Head of caudate nucleus (tissue), 42 donors: ENCODE data around the gene EXD3.
"Not testable (repeated sequence)": the region's sequence is repeated elsewhere in the genome, so short reads cannot be mapped to it uniquely, and the experiment has no call there.

Source experiments
- DNase-seq, 42 donors: peaks; one replicate each; pipeline versions ENCODE4 v3.0.0 to v3.0.0-alpha.2; 2020 to 2021; ENCODE audit warnings: mixed read lengths in 7 of 42
- intact Hi-C: fragments of 100-400 bp; cut with DNase I; formaldehyde crosslinking; loops from one replicate; pipeline ENCODE4 v1.15.0; 2022

The EXD3 gene

DNA sequence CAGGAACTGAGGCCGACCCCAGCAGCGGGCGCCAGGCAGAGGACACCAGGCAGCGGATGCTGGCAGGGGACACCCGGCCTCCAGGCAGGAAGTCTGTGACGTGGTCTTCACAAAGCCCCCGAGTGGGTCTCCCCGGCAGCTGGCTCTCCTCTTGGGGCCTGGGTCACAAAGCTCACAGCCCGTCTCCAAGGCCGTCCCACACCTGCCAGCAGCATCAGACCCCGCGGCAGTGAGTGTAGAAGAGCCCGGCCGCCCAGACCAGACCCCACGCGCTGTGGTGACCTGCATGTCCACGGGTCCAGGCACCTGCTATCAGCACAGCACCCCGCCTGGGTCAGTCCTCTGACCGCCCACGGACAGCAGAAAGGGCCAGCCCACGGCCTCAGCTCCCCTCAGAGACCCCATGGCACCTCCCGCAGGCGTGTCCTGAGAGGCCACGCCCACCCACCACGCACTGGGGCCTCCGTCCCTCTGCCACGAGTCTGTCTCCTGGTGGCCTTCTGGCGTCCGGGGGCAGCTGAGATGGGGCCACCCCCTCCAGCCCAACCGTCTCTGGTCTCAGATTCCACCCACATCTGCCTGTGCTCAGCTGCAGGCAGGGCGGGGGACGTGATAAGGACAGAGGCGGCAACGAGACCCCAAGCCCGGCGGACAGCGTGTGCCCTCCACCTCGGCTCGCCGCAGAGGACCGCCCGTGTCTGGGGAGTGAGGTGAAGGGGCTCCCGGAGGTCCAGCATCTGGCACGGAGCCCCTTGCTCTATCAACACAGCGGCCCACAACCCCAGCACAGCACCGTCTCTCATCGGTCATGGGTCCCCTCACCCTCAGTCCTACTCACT is 34.2 kb downstream of the EXD3 start:
- no peak for DNase-seq
- intact Hi-C loops: no loop called here

GRCh38 chr9:137387891-137388560 is 34.9 kb downstream of the EXD3 start:
- no peak for DNase-seq
- intact Hi-C loops: no loop called here

- intact Hi-C loops: no loop called here
- no peak for DNase-seq
These were observed 35.7 kb downstream of the EXD3 start for GRCh38 chr9:137387114-137387890.

- intact Hi-C loops, DNase-seq: not testable (repeated sequence)
These were observed 36.4 kb downstream of the EXD3 start for GRCh38 chr9:137386507-137387113.

DNA sequence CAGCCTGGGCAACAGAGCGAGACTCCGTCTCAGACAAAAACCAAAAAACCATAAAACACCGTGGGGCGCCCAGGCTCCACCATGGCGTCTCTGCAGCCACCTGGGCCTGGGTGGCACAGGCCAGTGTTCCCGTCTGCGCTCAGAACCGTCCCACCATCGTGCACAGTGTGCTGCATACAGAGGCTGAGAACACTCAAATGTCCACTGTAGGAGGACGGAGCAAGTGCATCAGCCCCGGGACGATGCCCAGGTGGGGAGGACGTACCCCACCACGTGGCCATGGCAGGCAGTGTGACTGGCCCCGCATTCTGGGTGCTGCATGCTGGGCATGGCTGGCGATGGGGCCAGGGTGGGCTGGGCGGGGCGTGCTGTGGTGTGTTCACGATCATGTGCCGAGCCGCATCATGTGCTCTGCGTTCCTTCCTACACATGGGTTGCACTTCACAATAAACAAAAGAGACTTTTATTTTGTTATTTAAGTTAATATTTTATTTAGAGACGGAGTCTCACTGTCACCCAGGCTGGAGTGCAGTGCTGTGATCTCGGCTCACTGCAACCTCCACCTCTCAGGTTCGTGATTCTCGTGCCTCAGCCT is 37.8 kb downstream of the EXD3 start:
- intact Hi-C loops: no loop called here
- no peak for DNase-seq

DNA sequence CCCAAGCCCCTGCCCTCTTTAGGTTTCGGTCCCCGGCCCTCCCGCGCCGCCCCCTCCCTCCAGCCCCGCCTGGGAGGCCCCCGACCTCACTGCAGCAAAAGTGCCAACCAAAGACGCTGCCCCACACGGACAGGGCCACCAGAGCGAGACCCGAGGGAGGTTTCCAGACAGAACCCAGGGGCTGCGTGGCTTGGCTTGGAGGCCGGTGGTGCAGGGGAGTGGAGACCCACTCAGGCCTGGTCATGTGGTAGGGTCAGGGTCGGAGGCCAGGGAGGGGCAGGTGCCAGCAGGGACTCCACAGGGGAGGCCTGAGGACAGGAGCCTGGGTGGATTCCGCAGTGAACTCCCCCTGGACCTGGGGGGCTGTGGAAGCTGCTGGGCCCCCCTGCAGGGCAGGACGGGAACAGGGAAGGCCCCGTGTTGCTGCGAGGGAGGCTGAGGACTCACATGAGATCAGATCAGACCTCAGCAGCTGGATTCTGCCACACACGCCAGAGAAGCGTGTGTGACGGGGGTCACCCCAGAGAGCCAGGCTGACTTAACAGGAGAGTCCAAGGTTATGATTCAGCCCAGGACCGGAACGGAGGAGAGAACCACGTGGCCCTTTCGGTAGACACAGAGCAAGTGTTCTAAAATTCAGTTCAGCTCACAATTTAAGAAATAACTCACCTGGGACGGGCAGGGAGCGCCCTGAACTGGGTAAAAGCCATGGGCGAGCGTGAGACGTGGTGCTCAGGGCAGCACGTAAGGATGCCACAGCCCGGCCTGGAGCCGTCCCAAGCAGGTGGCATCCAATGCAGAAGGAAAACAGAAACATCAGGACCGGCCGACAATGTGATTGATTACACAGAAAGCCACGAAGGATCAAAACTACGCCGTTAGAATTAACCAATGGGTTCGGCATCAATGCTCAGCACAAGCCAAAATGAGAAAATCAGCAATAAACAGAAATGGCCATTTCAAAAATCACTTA is 38.9 kb downstream of the EXD3 start:
- intact Hi-C loops: no loop called here
- peak in 2 of 42 donors; percentile 1 to 2 for DNase-seq

GRCh38 chr9:137383081-137383783 is 39.7 kb downstream of the EXD3 start:
- intact Hi-C loops: no loop called here
- peak in 2 of 42 donors; percentile 1 to 2 for DNase-seq

- peak in 2 of 42 donors; percentile 2 for DNase-seq
- intact Hi-C loops: no loop called here
These were observed 40.4 kb downstream of the EXD3 start for GRCh38 chr9:137382444-137383080.

- intact Hi-C loops: no loop called here
- DNase-seq: peak in 2 of 42 donors; percentile 0 to 3
These were observed 41.2 kb downstream of the EXD3 start for GRCh38 chr9:137381501-137382443.

GRCh38 chr9:137380606-137381005 is 42.4 kb downstream of the EXD3 start:
- intact Hi-C loops: no loop called here
- no peak for DNase-seq

DNA sequence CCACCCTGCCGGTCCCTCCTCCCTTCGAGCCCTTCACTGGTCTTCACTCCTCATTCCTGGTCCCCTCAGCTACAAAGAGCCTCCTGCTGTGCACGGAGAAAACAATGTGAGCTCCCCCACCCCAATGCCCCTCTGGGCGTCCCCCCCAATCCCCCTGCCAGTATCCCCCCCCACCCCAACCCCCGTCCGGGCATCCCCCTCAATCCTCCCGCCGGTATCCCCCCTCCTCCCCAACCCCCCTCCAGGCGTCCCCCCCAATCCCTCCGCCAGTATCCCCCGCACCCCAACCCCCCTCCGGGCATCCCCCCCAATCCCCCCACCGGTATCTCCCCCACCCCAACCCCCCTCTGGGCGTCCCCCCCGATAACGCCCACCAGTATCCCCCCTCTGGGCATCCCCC is 42.8 kb downstream of the EXD3 start:
- intact Hi-C loops: no loop called here
- no peak for DNase-seq

DNA sequence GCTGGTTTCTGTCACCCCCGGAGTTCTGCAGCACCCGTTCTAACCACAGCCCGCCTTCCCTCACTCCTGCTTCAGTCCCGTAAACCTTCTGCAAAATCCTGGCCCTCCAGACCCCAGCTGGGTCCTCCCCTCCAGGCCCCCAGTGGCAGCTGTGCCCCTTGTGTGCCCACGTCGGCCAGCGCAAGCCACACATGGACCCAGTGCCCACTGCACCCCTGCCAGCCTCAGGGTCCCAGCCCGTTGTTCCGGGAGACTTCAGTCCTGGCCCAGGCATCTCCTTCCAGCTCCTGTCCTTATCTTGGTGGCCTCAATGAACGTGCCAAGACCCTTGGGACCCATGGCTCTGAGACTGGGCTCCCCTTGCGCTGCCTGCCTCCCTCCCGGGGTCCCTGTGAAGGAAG is 43.2 kb downstream of the EXD3 start:
- DNase-seq: peak in 2 of 42 donors; percentile 2 to 4

GRCh38 chr9:137378688-137379410 is 44.1 kb downstream of the EXD3 start:
- intact Hi-C loops: not testable (repeated sequence)
- DNase-seq: peak in 1 of 42 donors; percentile 2

More for the DNA sequence above, 43.2 kb downstream of the EXD3 start:
- intact Hi-C loops: no loop called here

DNA sequence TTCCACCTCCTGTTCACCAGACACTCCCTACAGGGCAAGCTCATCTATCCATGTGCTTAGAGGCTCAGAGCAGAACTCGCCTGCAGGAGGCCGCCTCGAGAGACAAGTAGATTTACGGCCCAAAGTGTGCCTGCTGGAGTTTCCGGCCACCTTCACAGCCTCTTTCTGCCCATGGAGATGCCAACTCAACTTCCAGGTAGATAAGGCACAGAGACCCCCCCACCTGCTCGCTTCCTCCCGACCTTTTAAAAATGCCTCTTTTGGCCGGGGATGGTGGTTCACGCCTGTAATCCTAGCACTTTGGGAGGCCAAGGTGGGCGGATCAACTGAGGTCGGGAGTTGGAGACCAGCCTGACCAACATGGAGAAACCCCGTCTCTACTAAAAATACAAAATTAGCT is 46.6 kb downstream of the EXD3 start:
- peak in 2 of 42 donors; percentile 0 to 2 for DNase-seq
- intact Hi-C loops: no loop called here
